PC-3 (cell line): ENCODE results near the gene ACOXL.

Source experiments
- EZH2phosphoT487 ChIP-seq: fragments of 300-600 bp; sonication (generic); IDR thresholded peaks from 2 replicates; pipeline ENCODE4 v1.6.1; 2018; ENCODE audit warnings: mild to moderate bottlenecking, antibody characterized with exemption, low read length, borderline replicate concordance
- TF ChIP-seq, protein P1 (sequence below): fragments of 300-600 bp; sonication (generic); conservative IDR thresholded peaks from 2 replicates; pipeline ENCODE4 v1.5.1; 2017; ENCODE audit warnings: antibody characterized with exemption, low read depth, mild to moderate bottlenecking, low read length

DNA sequence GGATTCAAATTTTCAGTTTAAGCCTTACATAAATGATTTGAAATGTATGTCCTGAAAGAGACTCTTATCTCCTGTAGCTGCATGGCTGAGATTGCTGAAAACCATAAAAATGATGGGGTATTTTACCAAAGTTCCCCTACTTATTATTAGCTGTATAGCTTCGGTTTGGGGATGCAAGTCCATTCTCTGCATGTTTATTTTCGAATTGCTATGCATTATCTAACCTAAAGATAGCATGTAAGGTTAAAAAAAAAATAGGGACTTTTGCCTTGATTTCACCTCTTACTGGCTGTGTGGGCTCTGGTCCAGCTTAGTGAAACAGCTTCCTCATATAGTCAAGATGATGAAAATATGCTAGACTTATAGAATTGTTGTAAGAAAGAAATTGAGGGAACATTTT is 14.0 kb upstream of the ACOXL start:
- TF ChIP-seq, protein P1, sequence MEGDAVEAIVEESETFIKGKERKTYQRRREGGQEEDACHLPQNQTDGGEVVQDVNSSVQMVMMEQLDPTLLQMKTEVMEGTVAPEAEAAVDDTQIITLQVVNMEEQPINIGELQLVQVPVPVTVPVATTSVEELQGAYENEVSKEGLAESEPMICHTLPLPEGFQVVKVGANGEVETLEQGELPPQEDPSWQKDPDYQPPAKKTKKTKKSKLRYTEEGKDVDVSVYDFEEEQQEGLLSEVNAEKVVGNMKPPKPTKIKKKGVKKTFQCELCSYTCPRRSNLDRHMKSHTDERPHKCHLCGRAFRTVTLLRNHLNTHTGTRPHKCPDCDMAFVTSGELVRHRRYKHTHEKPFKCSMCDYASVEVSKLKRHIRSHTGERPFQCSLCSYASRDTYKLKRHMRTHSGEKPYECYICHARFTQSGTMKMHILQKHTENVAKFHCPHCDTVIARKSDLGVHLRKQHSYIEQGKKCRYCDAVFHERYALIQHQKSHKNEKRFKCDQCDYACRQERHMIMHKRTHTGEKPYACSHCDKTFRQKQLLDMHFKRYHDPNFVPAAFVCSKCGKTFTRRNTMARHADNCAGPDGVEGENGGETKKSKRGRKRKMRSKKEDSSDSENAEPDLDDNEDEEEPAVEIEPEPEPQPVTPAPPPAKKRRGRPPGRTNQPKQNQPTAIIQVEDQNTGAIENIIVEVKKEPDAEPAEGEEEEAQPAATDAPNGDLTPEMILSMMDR, result no peak
- TF ChIP-seq EZH2phosphoT487, result no peak
